ENCODE results near the gene FUNDC2. TPM values are rescaled to one million over a fixed set of nuclear protein-coding genes. Genes with fewer than 3 reads are reported as not detected.

FUNDC2 gene
- total and polyA plus RNA-seq, 10 of the 15 experiments (the other 5 are each of a cell fraction or from before 2014, with no cell fraction given), result 70.5 to 353 (median 165) TPM

DNA sequence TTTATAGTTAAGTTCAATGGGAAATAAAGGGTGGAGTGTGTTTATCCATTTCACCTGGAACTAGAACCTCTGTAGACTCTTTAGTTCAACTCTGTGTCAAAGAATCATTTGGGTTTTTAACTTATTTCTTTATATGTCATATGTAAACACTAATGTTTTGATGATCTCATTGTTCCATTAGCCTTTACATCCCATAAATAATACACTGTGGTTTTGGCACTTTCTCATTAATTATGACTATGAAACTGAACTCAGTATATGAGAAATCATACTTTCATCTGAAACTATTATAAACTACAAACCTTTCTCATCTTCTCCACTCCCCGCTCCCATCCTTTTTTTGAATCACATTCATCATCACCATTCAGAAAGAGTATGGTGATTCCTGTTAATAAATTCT lies 35.2 kb upstream of the FUNDC2 start:
- H2AFZ ChIP-seq (ENCODE audit: control insufficient read depth, low read depth, low read length), result peak overlapping the region; percentile 13; the same call in 1 of the 2 replicates
- H3K4me1 ChIP-seq (ENCODE audit: control insufficient read depth, insufficient read depth, low read length), result peaks cover 2% of the 10 kb centered on the region; the same call in 1 of the 2 replicates
- WGBS (ENCODE audit: insufficient coverage, insufficient replicate concordance, low lambda C conversion rate, missing lambda C conversion rate), result 38% methylated on average over 1 of the region's 1 CpG
- H3K9ac ChIP-seq (ENCODE audit: control insufficient read depth, insufficient read depth, low read length), result no peak overlapping the region
- no peak for FAIRE-seq
- ChIA-PET POLR2A (interaction anchor here (3.9 kb wide), 1 partner anchor 36 kb away, joined by 32 read pairs; the partner anchor contains the start of gene FUNDC2), RAD21 (ENCODE audit: unreplicated experiment) (interaction anchor here (1.3 to 1.4 kb wide), 3 partner anchors 35 to 66 kb away, joined by 5 to 12 read pairs (median 7); partner anchors contain the start of gene FUNDC2), CTCF (interaction anchor here (0.7 to 1.7 kb wide), 6 partner anchors 11 to 146 kb away, joined by 3 to 6 read pairs (median 4); partner anchors contain the start of gene F8), SMC1A (ENCODE audit: uncharacterized antibody, unreplicated experiment) (interaction anchor here (0.8 to 12.7 kb wide), 4 partner anchors 8 to 66 kb away, joined by 4 to 145 read pairs (median 13); partner anchors contain the start of gene FUNDC2)
- no peaks in the 10 kb centered on the region for H3K9me3 ChIP-seq (replicated peaks; ENCODE audit: control insufficient read depth, insufficient read depth, low read length)
- in situ Hi-C loops (cut with MboI) (loop anchor here (5.0 kb wide), 1 partner anchor 36 kb away; the partner anchor contains the start of gene FUNDC2), intact Hi-C loops (cut with micrococcal nuclease; ENCODE audit: unreplicated experiment) (loop anchor here (1.0 kb wide), 1 partner anchor 35 kb away; the partner anchor contains the start of gene FUNDC2)
- H3K4me3 ChIP-seq, result no peak overlapping the region
- BruUV-seq (replicated peaks), result no TSS peak
- H3K36me3 ChIP-seq (ENCODE audit: control insufficient read depth in 2 of 2, insufficient read depth in 2 of 2, low read length in 1 of 2), result no peaks in the 10 kb centered on the region
- TF ChIP-seq BRCA1 (IDR thresholded peaks at IDR 0.05; ENCODE audit: low read depth, low read length) (no peak), ASH2L (IDR thresholded peaks at IDR 0.05; ENCODE audit: borderline replicate concordance, low read depth) (no peak), FOS (IDR thresholded peaks at IDR 0.05; ENCODE audit: borderline replicate concordance, extremely low read depth, insufficient read length) (no peak), CHD2 (IDR thresholded peaks at IDR 0.05; ENCODE audit: borderline replicate concordance, low read depth, low read length) (no peak), ZNF24 (IDR thresholded peaks at IDR 0.05) (peak; percentile 78), NR2C2 (IDR thresholded peaks at IDR 0.05; ENCODE audit: borderline replicate concordance, control insufficient read depth, insufficient read length, low read depth) (no peak), JUNB (IDR thresholded peaks at IDR 0.05) (peak; percentile 31; the same call in 1 of the 2 replicates), CBX3 (IDR thresholded peaks at IDR 0.05; ENCODE audit: borderline replicate concordance, low read depth) (no peak), MEF2B (IDR thresholded peaks at IDR 0.05; ENCODE audit: partially characterized antibody, poor library complexity, severe bottlenecking) (peak; percentile 24), RUNX3 (IDR thresholded peaks at IDR 0.05; ENCODE audit: low read length) (peak; percentile 53; the same call in 1 of the 2 replicates), MTA2 (IDR thresholded peaks at IDR 0.05; ENCODE audit: low read depth) (peak; percentile 69; the same call in 1 of the 2 replicates), STAT3 (IDR thresholded peaks at IDR 0.05; ENCODE audit: low read depth, low read length) (no peak), ATF7 (IDR thresholded peaks at IDR 0.05; ENCODE audit: low read depth) (peak; percentile 81)
- TF ChIP-seq, protein P1, sequence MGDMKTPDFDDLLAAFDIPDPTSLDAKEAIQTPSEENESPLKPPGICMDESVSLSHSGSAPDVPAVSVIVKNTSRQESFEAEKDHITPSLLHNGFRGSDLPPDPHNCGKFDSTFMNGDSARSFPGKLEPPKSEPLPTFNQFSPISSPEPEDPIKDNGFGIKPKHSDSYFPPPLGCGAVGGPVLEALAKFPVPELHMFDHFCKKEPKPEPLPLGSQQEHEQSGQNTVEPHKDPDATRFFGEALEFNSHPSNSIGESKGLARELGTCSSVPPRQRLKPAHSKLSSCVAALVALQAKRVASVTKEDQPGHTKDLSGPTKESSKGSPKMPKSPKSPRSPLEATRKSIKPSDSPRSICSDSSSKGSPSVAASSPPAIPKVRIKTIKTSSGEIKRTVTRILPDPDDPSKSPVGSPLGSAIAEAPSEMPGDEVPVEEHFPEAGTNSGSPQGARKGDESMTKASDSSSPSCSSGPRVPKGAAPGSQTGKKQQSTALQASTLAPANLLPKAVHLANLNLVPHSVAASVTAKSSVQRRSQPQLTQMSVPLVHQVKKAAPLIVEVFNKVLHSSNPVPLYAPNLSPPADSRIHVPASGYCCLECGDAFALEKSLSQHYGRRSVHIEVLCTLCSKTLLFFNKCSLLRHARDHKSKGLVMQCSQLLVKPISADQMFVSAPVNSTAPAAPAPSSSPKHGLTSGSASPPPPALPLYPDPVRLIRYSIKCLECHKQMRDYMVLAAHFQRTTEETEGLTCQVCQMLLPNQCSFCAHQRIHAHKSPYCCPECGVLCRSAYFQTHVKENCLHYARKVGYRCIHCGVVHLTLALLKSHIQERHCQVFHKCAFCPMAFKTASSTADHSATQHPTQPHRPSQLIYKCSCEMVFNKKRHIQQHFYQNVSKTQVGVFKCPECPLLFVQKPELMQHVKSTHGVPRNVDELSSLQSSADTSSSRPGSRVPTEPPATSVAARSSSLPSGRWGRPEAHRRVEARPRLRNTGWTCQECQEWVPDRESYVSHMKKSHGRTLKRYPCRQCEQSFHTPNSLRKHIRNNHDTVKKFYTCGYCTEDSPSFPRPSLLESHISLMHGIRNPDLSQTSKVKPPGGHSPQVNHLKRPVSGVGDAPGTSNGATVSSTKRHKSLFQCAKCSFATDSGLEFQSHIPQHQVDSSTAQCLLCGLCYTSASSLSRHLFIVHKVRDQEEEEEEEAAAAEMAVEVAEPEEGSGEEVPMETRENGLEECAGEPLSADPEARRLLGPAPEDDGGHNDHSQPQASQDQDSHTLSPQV (IDR thresholded peaks at IDR 0.05), result no peak
- no peak for DNase-seq (ENCODE audit: low read depth, low spot score)
- H4K20me1 ChIP-seq (ENCODE audit: control insufficient read depth, insufficient read depth), result no peaks in the 10 kb centered on the region
- peak; percentile 66 for ATAC-seq
- peak overlapping the region; percentile 1; the same call in 1 of the 2 replicates for H3K4me2 ChIP-seq (ENCODE audit: control insufficient read depth, insufficient read depth)
- H3K27me3 ChIP-seq (replicated peaks in 1 of 2; ENCODE audit: control insufficient read depth in 2 of 2, insufficient read depth in 2 of 2, low read length in 1 of 2), result no peaks in the 10 kb centered on the region
- peak overlapping the region; percentile 70 for H3K27ac ChIP-seq (ENCODE audit: control insufficient read depth, insufficient read depth)
- H3K79me2 ChIP-seq (ENCODE audit: control insufficient read depth, insufficient read depth, low read length), result no peaks in the 10 kb centered on the region
